Stimulated activated CD8-positive, alpha-beta memory T cell treated with anti-CD3 and anti-CD28 coated beads, Interleukin-15, amount 100 ng/mL, for 1 hour (primary cell): ENCODE measurements around the gene SNAI3.

Experiments used
- DNase-seq: peaks from one replicate; pipeline ENCODE4 v3.0.0-alpha.2; 2020; ENCODE audit warnings: low read depth

Gene SNAI3

GRCh38 chr16:88705801-88706228, 19.5 kb upstream of the SNAI3 start:
- DNase-seq: no peak

DNA sequence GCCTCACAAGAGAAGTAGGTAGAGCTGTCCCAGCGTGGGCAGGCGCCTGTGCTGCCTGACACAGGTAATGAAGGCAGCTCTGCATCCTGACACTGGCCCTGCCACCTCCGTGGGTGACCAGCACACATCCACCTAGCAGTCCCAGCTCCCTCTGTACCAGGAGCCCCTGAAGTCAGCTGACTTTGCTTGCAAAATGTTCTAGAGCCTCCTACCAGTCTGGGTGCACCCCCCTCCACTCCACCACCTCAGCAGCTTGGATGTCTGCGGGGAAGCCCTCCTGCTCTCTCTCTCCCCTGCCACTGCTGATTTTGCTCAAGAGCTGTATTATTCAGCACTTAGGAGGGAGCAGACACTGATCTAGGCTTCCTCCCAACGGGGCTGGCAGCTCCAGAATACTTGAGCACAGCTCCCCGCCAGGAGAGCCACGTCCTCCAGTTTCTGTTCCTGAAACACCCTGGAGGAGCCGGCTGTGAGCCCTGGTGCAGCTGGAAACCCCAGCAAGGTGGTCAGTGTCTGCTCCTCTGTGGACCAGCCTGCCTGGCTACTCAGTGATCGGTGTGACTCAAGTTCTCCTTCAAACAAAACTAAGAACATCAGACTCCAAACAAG, 18.9 kb upstream of the SNAI3 start:
- no peak for DNase-seq

- DNase-seq: peak; percentile 38
Measured at GRCh38 chr16:88703486-88704309, 17.4 kb upstream of the SNAI3 start.

DNA sequence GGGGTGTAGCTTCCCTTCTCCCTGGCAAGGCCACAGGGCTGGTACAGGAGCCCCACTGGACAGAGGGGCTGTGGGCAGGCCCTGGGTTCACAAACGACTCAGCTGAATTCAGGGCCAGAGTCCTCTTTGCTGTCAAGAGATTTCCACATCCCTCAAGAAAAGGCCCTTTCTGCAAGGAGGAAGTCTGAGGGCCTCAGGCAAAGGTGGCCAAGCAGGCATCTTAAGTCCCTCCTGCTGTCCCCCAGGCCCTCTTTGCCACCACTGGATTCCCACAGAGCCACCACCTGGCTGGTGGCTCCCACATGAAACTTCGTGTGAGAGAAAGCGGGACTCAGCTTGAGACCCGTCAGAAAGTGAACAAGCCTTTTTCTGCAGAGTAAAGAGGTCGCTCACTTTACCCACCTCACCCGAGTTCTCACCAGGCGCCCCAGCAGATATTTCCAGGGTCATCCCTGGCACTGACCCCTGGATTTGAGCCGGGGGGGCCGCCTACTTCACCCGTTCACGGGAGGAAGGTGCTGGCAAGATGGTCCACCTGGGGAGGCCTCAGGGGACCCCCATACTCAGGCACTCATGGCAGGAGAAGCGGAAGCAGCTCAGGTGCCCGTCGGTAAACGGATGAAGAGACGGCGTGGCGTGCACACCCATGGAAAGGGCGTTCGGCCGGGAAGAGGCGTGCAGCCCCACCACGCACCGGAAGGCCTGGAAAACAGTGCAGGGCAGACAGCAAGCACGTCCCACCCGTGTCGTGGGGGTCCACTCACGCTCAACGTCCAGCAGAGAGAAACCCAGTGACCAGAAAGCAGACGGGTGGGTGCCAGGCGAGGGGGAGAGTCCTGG, 16.3 kb upstream of the SNAI3 start:
- DNase-seq: no peak

- no peak for DNase-seq
Measured at GRCh38 chr16:88701581-88702370, 15.5 kb upstream of the SNAI3 start.

- peak; percentile 90 for DNase-seq
Measured at GRCh38 chr16:88700636-88701482, 14.6 kb upstream of the SNAI3 start.

DNA sequence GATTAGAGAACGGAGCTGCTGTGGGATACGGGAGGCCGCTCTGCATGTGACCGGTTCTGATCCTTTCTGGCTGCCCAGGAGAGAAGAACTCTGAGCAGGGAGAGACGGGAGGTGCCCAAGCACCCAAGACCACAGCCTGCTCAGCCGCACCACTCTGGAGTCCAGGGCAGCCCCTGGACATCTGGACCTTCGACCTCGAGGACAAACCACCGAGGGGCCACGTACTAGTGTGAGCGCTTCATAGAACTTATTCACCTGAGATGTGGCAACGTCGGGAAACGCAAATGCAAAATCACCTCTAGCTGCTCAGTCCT, 14.0 kb upstream of the SNAI3 start:
- no peak for DNase-seq

GRCh38 chr16:88699180-88699579, 12.9 kb upstream of the SNAI3 start:
- no peak for DNase-seq

- no peak for DNase-seq
Measured at GRCh38 chr16:88698646-88699045, 12.3 kb upstream of the SNAI3 start.

GRCh38 chr16:88697831-88698615, 11.7 kb upstream of the SNAI3 start:
- no peak for DNase-seq

GRCh38 chr16:88697116-88697830, 11.0 kb upstream of the SNAI3 start:
- DNase-seq: no peak

GRCh38 chr16:88696441-88696840, 10.1 kb upstream of the SNAI3 start:
- DNase-seq: no peak

DNA sequence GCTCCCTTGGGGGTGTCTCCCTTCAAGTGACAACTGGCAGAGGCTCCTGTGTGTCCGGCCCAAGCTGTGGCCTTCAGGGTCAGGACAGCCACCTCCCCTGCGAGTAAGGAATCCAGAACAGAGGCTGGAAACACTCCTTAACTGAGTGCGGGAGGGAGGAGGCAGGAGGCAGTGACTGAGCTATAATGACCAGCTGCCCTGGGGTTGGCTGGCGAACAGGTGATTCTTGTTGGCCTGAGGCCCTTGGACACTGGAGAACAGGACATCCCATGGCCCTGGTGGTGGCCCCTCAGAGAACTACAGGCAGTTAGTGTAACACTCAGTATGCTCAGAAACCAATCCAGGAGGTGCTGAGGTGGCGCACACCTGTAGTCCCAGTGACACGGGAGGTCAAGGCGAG, 9.4 kb upstream of the SNAI3 start:
- DNase-seq: no peak

GRCh38 chr16:88695218-88695617, 8.9 kb upstream of the SNAI3 start:
- no peak for DNase-seq

DNA sequence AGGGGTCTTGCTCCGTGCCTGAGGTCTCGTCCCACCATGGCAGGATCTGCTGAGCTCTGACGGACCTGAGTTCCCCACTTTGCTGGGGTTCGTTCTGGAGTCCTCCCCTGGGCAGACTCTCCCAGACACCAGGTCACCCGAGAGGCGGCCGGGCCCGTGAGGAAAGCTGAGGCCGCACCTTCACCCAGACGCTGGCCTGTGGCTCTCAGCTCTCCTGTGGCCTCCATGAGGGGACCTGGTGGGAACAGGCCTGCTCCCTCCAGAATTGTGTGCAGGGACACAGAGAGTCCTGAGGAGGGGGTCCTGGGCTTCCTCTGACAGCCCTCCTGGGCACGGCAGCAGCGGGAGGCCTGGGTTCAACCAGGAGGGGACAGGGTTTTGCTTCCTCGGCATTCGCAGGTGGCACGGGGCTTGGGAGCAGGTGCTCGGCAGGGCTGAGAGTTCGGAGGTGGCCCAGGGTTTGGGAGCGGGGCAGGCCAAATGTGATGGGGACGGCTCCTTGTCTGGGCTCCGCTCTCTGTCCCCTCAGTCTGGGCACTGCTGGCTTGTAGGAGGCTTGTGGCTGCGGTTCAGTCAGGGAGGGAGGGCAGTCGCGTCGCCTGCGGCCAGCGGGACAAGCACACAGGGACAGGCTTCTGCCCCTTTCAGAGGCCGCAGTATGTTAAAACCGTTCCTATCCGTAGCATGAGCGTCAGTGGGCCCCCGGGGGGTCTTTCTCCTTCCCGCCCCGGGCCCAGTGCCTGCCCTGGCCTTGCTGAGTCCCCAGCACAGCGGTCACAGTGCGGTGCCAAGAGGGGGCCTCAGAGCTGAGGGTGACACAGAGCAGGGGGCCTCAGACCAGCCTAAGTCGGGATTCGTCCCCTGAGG, 8.1 kb upstream of the SNAI3 start:
- DNase-seq: no peak

- DNase-seq: no peak
Measured at GRCh38 chr16:88693420-88694177, 7.3 kb upstream of the SNAI3 start.

DNA sequence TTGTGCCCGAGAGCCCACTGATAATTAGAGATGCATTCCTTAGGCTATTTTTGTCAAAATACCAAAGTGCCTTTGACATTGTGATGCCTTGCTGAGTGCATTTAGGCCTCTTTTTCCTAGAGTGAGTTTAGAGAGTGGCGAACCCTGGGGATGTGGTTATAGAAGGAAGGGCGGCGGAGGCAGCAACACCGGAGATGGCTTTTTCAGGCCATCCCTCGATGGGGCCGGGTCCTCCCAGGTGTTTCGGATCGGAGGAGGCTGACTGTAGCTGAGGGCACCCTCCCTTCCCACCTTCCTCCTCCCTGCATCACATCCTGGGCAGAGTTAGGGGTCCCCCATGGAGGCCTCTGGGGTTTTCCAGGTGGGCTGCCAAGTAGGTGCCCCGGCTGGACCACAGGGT, 6.6 kb upstream of the SNAI3 start:
- DNase-seq: no peak
